HG02623 (cell line): Measurements from ENCODE around the gene NOX3.
A peak's percentile ranks its signal among the peaks of the same experiment; 100 is the strongest.
"Not testable (repeated sequence)": the region's sequence is repeated elsewhere in the genome, so short reads cannot be mapped to it uniquely, and the experiment has no call there.

Experiments used
- ATAC-seq: cut with Tn5 transposase; IDR thresholded peaks from one replicate; pipeline ENCODE4 v1.9.1; 2021; ENCODE audit warnings: moderate library complexity; ENCODE audit not compliant: unreplicated experiment

The NOX3 gene

DNA sequence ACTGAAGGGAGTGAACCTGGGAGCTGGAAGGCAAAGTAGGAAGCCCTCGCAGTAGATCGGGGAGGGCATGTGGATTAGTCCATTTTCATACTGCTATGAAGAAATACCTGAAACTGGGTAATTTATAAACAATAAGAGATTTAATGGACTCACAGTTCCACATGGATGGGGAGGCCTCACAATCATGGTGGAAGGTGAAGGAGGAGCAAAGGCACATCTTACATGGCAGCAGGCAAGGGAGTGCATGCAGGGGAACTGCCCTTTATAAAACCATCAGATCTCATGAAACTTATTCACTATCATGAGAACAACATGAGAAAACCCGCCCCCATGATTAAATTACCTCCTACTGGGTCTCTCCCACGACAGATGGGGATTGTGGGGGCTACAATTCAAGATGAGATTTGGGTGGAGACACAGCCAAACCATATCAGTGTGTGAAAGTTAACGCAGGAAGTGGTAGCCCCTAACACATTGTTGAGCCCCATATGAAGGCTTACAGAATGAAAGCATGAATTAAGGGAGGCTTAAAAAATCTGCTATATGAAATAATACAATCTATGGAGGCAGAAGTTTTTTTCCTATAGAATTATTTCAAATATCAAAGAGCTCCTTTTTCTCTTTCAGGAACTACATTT lies 15.5 kb upstream of the NOX3 start:
- not testable (repeated sequence) for ATAC-seq

DNA sequence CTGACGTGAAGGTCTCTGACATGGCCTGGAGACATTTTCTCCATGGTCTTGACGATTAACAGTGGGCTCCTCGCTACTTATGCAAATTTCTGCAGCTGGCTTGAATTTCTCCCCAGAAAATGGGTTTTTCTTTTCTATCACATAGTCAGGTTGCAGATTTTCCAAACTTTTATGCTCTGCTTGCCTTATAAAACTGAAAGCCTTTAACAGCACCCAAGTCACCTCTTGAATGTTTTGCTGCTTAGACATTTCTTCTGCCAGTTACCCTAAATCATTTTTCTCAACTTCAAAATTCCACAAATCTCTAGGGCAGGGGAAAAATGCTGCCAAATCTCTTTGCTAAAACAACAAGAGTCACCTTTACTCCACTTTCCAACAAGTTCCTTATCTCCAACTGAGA lies 12.9 kb upstream of the NOX3 start:
- ATAC-seq: not testable (repeated sequence)

DNA sequence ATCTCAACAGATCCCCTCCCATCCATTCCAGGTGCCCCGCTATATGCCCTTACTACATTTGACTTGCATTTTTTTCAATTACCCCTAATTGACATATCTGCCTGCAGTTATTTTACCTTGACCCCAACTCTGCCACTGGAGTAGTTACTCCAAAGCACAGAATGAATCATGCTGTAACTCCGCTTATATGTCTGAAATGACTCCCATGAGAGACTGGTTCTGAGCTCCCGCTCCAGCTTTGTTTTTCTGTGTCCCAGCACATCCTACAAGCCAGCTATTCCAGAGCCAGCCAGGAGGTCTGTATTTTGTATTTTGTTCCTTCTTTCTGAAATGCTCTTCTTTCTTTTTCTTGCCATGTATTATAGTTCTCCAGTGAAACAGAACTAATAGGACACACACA lies 10.9 kb upstream of the NOX3 start:
- ATAC-seq: no peak

DNA sequence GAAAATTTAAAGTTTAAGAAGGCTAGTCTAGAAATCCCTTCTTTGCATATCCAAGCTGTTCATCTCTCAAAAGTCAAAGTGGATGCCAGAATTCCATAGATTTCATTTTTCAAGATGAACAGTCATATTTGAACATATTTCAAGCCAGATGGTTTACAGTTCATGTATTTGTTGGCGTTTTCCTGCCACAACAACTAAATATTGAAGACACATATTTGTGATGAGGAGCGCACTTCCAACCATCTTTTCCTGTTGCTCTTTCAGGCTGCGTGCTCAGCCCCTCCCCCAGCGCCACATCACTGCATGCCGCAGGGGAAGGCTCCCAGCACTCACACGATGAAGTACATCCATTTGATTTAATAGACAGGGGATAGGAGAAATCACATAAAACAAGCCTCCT lies 5.9 kb upstream of the NOX3 start:
- no peak for ATAC-seq

DNA sequence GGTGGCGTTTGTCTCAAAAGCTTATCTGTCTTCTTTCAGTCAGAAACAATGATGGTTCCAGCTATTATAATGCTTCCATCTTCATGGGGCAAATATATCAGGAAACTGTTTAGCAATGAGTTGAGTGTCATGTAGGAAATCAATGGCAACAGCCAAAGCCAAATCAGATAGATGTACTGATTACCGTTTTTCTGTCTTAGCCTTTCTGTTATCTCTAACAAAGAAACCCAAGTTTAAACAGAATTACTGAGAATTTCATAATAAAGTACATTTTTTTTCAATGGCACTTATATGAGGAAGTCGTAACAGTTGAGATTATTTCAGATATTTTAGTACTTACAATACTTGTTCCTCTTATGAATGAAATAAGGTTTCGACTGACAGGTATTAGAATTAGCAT lies 1.2 kb downstream of the NOX3 start:
- no peak for ATAC-seq

DNA sequence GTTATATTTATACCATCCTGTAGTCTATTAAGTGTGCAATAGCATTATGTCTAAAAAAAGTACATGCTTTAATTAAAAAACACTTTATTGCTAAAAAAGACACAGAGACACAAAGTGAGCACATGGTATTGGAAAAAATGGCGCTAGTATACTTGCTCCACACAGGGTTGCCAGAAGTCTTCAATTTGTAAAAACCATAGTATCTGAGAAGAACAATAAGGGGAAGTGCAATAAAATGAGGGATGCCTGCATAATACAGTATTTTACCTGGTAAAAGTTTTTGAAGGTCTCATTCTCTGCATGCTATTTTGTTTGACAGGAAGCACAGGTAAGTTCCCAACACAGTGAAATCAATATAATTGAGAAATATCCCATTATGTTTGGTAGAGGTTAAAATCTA lies 1.6 kb downstream of the NOX3 start:
- no peak for ATAC-seq

DNA sequence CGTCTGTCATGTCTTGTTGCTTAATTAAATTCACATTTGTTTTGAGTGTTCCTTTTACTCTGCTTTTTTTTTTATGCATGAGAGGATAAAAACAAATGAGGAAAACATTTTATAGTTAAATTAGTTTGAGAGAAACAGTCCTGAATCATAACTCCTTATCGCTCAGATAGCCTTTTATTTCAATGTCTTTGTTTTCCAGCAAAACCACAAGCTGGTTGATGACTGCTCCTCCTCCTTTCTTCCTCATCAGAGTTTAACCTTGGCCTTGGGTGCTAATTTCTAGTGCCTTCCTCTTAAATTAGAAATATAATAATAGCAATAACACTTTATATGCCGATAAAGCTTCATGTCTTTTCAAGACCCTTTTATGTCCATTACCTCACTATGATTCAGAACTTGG lies 3.1 kb downstream of the NOX3 start:
- no peak for ATAC-seq

DNA sequence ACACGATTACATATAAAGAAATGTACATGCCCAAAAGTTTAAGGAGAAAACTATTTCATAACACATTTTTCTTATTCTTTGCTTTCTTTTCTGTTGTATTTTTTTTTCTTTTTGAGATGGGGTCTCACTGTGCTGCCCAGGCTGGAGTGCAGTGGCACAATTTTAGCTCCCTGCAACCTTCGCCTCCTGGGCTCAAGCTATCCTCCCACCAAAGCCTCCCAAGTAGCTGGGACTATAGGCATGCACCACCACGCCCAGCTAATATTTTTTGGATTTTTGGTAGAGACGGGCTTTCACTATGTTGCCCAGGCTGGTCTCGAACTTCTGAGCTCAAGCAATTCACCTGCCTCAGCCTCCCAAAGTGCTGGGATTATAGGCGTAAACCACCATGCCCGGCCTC lies 4.1 kb downstream of the NOX3 start:
- not testable (repeated sequence) for ATAC-seq

DNA sequence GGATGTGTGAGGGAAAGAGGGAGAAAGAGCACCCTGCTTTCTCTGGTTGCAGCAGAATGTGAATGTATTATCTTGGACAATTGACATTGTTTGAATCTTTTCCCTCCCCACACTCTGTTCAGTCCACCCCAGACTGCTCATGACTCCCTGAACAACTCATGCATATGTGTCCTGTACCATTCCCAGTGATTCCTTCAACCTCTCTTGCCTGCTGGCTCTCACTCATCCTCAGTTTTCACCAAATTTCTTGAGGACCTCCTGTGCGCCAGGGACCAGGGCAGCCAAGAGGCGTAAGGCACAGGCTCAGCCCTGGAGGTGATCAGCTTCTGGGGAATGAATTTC lies 5.4 kb downstream of the NOX3 start:
- no peak for ATAC-seq

DNA sequence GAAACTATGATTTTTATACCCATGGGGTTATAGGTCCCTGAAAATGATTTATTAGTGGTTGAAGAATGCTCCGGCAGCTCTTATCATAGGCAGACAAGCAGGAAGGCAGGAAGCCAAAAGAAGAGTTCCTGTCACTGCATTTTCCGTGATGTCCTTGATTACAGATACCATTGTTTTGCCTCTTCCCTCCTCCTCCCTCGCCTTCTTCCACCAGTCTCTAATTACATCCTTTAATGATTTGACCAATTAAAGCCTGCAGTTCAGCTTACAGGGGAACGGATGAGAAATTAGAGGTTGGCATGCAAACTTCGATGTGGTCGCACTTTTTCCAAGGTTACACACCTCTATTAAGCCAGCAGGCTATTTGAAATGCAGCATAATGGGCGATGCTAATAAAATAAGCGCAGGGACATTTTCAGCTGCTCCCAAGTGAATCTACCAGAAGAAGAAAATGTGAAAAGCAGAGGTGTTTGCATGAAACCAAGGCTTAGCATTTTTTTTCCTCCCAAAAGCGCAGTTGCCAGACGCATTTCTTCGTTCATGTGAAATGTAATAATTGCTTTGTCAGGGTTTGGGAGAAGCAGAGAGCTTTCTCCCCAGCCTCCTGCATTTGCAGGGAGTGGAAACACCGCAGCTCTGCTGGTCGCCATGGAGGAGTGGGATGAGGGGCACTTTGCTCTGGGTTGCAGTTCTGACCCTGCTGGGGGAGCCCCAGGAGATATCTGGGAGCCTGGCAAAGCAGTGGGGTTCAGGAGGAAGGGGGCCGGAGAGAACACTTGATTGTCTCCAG lies 6.0 kb downstream of the NOX3 start:
- no peak for ATAC-seq

DNA sequence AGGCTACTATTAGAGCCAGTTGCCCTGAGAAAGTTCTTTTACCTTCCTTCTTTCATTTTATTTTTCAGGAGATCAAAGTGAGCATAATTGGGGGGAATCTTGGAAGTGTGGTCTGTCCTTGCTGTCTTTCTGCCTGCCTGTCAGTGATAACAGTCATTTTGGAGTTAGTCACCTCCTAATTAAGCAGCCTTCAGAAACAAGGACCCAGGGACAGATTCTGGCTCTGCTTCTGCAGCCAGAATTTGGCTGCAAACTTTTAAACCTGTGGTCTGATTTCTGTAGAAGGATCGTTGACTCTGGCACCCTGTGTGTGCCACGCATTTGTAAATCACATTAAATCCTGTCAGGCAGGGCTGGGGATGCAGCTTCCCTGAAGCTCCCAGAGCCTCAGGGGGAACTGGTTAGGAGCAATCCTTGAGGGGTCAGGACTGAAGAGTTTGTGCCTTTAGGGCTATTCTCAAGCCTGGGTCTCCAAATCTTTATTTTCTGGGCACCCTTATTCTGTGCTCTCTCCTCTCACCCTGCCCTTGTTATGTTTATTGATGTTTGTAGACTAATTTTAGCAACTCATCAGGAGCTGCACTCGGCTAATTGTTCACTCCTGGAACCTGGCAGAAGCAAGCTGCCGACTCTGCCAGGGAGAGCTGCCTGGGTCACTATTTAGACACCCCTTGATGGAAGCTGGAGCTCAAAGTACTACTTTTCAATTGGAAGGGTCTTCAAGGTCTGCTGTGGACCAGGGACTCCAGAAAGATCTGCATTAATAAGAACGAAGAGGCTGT lies 6.8 kb downstream of the NOX3 start:
- no peak for ATAC-seq

DNA sequence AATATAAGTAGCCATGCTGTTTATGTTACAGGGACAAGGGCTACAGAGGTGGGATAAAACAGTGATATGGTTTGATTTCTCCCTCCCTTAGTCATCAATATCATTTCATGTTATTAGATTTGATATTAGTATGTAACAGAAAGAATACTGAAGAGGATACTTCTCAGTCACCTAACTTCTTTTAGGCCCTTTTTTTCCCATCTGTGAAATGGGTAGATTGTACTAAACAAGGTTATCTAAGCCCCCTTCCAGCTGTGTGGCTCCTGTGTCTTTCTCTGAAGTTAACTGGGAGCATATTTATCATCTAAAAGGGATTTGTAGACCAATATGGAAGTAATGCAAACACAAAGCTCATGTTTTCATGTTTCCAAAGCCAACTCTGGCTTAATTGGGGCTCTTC lies 7.7 kb downstream of the NOX3 start:
- no peak for ATAC-seq

DNA sequence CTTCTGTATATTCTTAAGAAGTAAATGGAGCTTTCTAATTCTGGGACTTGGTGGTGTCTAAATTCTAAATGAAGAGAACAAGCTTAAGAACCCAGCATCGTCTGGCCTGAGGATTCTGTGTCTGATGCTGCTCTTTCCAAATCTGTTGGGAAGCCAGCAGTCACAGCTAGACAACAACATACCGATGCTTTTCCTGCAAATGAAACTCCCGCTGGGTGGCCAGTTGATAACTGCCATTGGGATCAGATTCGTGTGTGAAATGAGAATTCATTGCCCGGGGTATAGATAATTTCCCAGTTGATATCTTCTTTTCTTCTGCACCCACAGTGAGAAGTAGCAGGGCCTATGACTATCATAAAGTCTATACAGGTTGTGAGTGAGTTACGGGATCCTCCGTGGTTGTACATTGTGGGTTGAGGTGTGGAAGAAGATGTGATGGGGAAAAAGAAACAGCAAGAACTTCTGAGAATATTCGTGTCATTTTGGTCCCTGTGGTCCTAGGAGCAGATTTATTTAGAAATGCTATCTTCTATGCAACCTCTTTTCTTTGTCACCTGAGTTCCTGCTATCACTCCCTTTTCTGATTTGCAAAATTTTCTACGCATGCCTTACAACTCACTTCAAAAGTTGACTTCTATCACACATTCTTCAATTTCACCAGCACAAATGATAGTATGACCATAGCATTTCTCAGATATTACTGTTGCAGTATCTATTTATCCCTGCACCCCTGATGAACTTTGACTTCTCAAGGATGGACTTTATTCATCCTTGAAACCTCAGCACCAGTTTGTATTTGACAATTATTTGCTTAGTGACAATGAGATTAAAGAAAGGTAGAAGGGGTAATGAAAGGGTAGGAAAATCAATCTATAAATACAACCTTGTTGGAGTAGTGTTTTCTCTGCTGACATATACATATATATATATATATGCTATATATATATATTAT lies 10.4 kb downstream of the NOX3 start:
- ATAC-seq: no peak

DNA sequence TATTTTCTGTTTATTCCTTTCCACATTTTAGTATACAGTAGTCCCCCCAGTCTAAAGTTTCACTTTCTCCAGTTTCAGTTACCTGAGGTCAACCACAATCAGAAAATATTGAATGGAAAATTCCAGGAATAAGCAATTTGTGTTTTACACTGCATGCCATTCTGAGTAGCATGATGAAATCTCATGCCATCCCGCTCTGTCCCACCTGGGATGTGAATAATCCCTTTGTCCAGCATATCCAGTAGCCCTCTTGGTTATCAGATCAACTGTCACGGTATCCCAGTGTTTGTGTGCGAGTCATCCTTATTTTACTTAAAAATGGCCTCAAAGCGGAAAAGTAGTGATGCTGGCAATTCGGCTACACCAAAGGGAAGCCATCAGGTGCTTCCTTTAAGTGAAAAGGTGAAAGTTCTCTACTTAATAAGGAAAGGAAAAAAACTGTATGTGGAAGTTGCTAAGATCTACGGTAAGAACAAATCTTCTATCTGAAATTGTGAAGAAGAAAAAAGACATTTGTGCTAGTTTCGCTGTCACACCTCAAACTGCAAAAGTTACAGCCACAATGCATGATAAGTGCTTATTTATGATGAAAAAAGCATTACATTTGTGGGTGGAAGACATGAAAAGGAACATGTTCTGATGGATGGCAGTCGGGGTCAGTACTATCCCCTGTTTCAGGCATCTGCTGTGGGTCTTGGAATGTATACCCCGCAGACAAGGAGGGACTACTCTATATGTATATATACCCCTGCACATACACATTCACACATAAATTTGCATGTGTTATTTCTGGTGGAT lies 11.3 kb downstream of the NOX3 start:
- ATAC-seq: no peak

DNA sequence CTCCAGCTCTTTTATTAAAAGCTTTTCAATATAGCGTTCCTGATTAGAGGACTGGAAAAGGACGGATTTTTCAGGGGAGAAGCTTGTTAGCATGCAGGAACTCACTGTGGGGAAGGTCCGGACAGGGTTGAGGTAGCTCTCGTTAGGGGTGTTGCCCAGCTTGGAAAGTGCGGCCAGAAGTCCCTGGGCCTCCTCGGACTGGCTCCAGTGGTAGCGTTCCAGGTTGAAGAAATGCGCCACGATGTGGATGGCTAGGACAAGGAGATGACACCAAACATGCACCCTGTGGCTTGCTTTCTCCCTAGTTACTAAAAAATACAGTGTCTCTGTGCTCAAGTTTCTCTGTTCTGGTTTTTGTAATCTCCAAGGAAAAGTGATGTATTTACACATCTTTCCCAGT lies 12.5 kb downstream of the NOX3 start:
- no peak for ATAC-seq

DNA sequence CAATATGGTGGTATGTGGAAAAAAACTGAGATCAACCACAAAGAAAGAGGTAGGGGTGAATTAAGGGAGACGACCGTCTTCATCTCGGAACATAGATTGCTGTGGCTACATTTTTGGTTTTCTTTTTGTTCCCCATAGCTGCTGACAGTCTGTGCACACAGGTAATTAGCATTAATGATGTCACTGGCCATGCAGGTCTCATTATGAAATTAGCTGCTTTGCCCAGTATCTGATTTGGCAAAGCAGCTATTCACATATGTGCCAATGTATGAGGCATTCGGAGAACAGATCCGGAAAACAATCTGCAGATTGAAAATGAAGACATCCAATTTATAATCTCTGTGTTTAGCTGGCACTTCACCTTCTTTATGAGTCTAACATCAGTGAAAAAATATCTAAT lies 13.1 kb downstream of the NOX3 start:
- ATAC-seq: no peak

DNA sequence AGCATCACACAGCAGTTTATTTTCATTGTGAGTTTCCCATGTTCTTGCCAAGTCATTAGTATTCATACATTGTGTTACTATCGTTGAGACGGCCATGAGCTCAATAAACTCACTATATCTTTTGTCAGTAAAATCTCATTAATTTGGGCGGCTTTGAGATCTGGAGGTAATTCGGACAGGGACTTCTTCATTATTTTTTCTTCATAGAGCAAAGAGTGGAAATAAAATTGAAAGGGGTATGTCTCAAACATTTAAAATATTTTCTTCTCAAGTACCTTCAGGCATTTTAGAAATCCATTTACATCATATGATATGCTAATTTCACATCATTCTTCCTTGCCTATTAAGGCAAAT lies 14.6 kb downstream of the NOX3 start:
- ATAC-seq: no peak

DNA sequence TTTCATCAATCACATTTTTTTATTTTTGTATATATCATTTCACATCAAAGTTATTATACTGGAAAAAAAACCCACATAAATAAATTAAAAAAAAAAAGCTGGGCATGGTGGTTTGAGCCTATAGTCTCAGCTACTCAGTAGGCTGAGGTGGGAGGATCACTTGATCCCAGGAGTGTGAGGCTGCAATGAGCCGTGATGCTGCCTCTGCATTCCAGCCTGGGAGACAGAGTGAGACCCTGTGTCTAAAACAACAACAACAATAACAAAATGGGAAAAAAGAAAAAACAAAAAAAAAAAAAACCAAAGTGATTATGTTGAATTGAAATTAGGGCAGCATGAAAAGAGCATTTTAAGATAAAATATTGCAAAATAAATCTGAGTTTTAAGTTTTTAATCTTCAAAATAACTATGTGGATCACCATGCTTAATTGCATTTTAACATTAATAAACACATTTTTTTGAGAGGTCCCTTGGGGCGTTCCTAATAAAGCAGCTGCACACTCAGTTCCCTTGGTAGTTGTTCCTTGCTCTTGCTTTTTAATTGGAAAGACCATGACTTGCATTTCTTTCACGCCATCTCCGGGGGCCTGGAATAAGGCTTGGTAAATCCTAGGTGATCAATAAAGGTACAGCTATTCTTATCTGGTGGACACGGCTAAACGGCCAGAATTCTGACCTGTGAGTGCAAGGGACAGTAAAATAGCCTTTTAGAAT lies 15.1 kb downstream of the NOX3 start:
- ATAC-seq: no peak

DNA sequence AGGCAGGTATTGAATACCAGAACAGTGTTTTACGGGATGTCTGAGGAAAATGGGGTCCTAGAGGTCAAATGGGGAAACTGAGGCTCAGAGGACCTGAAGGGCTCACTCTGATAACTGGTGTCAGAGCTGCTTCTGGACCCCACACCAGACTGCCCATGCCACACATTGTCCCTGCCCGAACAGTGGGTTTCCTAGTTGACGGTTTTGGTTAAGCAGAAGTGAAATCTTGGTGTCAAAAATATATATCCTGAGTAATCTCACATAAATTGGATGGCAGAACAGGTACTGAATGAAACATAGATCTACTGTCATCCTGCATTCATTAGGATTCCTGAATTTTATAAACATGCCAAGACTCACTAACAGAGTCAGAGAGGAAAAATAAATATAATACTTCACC lies 16.3 kb downstream of the NOX3 start:
- peak; percentile 47 for ATAC-seq
